ENCODE data around the gene IQSEC1.
A peak's percentile ranks its signal among the peaks of the same experiment; 100 is the strongest.

IQSEC1 gene

GRCh38 chr3:13106308-13107001, 33.2 kb upstream of the IQSEC1 start:
- H3K4me1 ChIP-seq (ENCODE audit: insufficient read depth, poor library complexity, severe bottlenecking), result peaks cover 19% of the 10 kb centered on the region
- no peak overlapping the region for H3K4me3 ChIP-seq (ENCODE audit: severe bottlenecking)
- no peaks in the 10 kb centered on the region for H3K9me3 ChIP-seq (ENCODE audit: severe bottlenecking)
- no peaks in the 10 kb centered on the region for H3K27me3 ChIP-seq (ENCODE audit: insufficient read depth, poor library complexity, severe bottlenecking)
- peak; percentile 42 for DNase-seq (ENCODE audit: low spot score)
- TF ChIP-seq, protein P1, sequence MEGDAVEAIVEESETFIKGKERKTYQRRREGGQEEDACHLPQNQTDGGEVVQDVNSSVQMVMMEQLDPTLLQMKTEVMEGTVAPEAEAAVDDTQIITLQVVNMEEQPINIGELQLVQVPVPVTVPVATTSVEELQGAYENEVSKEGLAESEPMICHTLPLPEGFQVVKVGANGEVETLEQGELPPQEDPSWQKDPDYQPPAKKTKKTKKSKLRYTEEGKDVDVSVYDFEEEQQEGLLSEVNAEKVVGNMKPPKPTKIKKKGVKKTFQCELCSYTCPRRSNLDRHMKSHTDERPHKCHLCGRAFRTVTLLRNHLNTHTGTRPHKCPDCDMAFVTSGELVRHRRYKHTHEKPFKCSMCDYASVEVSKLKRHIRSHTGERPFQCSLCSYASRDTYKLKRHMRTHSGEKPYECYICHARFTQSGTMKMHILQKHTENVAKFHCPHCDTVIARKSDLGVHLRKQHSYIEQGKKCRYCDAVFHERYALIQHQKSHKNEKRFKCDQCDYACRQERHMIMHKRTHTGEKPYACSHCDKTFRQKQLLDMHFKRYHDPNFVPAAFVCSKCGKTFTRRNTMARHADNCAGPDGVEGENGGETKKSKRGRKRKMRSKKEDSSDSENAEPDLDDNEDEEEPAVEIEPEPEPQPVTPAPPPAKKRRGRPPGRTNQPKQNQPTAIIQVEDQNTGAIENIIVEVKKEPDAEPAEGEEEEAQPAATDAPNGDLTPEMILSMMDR (IDR thresholded peaks at IDR 0.05; ENCODE audit: poor library complexity, severe bottlenecking), result no peak
- H3K36me3 ChIP-seq (ENCODE audit: low read depth), result no peaks in the 10 kb centered on the region
- ATAC-seq (ENCODE audit: low read depth), result peak; percentile 90
- H3K27ac ChIP-seq (ENCODE audit: poor library complexity, severe bottlenecking), result peak overlapping the region; percentile 52

- DNase-seq (ENCODE audit: low spot score) (peak; percentile 19), ATAC-seq (ENCODE audit: low read depth) (no peak)
- H3K9me3 ChIP-seq (ENCODE audit: severe bottlenecking), result no peaks in the 10 kb centered on the region
- peaks cover 13% of the 10 kb centered on the region for H3K4me1 ChIP-seq (ENCODE audit: insufficient read depth, poor library complexity, severe bottlenecking)
- H3K4me3 ChIP-seq (ENCODE audit: severe bottlenecking), result no peak overlapping the region
- no peaks in the 10 kb centered on the region for H3K27me3 ChIP-seq (ENCODE audit: insufficient read depth, poor library complexity, severe bottlenecking)
- TF ChIP-seq, protein P1 (IDR thresholded peaks at IDR 0.05; ENCODE audit: poor library complexity, severe bottlenecking), result no peak
- H3K27ac ChIP-seq (ENCODE audit: poor library complexity, severe bottlenecking), result peak overlapping the region; percentile 52
- no peaks in the 10 kb centered on the region for H3K36me3 ChIP-seq (ENCODE audit: low read depth)
Measured at GRCh38 chr3:13105896-13106250, 32.6 kb upstream of the IQSEC1 start.

DNA sequence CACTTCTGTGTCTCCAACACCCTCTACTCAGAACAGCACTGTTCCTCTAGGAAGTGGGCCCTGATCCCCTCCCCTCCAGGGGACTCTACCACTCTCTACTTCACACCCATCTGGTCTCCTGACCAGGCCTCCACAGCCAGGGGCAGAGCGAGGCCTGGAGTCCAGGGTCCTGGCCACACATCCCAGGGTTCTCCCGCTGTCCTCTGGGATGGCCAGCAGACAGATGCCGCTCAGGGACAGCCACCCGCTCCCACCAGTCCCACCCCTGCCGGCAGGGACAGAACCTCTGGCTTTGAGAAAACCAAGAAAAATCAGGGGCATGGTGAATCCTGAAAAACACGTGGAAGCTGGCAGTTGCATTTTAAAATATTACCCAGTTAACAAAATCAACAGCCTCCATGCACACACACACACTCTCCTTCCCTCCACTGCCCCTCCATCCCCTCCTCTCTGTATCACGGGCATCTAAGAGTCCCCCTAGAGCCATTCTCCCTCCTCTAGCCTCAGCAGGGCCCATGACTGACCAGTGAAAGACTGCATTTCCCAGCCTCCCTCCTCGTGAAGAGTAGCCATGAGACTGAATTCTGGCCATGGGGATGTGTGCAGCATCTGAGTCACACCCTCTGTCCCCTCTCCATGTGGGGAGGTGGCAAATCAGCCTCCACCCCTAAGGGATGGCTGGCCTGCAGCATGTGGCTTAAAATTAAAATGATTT, 32.1 kb upstream of the IQSEC1 start:
- Histone ChIP-seq H3K4me1 (ENCODE audit: insufficient read depth, poor library complexity, severe bottlenecking) (peaks cover 11% of the 10 kb centered on the region), H3K36me3 (ENCODE audit: low read depth) (no peaks in the 10 kb centered on the region), H3K27ac (ENCODE audit: poor library complexity, severe bottlenecking) (no peak overlapping the region), H3K27me3 (ENCODE audit: insufficient read depth, poor library complexity, severe bottlenecking) (no peaks in the 10 kb centered on the region), H3K4me3 (ENCODE audit: severe bottlenecking) (no peak overlapping the region), H3K9me3 (ENCODE audit: severe bottlenecking) (no peaks in the 10 kb centered on the region)
- TF ChIP-seq, protein P1 (IDR thresholded peaks at IDR 0.05; ENCODE audit: poor library complexity, severe bottlenecking), result no peak
- ATAC-seq (ENCODE audit: low read depth), result no peak
- DNase-seq (ENCODE audit: low spot score), result peak; percentile 23

DNA sequence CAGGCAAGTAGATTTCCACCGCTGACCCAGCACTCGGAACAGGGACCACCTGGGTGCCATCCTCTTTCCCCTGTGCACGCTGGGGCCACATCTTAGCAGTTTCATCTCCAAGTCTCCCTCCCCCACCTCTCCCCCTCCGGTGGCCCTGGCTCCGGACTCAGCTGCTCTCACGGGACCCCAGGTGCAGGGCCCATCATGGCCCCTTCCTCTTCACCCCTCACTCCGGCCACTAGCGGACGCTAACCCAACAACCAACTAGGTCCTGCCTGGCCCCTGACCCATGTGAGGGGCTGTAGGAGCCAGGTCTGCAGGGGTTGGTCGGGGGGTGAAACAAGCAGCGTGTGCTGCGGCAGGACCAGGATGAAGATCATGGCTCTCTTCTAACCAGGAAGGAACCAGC, 31.3 kb upstream of the IQSEC1 start:
- TF ChIP-seq, protein P1 (IDR thresholded peaks at IDR 0.05; ENCODE audit: poor library complexity, severe bottlenecking), result no peak
- H3K27me3 ChIP-seq (ENCODE audit: insufficient read depth, poor library complexity, severe bottlenecking), result no peaks in the 10 kb centered on the region
- ATAC-seq (ENCODE audit: low read depth) (no peak), DNase-seq (ENCODE audit: low spot score) (no peak)
- H3K4me1 ChIP-seq (ENCODE audit: insufficient read depth, poor library complexity, severe bottlenecking), result peaks cover 11% of the 10 kb centered on the region
- H3K36me3 ChIP-seq (ENCODE audit: low read depth), result no peaks in the 10 kb centered on the region
- no peaks in the 10 kb centered on the region for H3K9me3 ChIP-seq (ENCODE audit: severe bottlenecking)
- H3K27ac ChIP-seq (ENCODE audit: poor library complexity, severe bottlenecking), result no peak overlapping the region
- H3K4me3 ChIP-seq (ENCODE audit: severe bottlenecking), result no peak overlapping the region

Data from RWPE2 (cell line).